ENCODE results near the gene GVQW3.
"Not testable (repeated sequence)": the region's sequence is repeated elsewhere in the genome, so short reads cannot be mapped to it uniquely, and the experiment has no call there.

The GVQW3 gene

DNA sequence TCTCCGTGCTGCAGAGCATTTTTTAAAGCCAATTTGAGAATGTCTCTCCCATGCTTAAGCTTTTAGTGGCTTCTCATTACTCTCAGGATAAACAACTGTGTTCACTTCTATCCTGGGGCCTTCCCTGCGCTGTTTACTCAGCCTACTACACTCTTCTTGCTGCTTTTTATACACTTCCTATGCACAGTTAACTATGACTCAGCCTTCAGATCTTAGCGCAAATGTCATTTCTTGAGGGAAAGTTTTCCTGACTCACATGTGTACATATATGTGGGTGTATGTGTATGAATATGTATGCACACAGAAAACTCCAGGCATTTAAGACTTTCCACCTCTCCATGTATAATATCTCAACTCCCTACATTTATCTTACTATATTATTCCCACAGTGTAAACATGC lies 10.0 kb upstream of the GVQW3 start:
- peak overlapping the region; percentile 0 to 74 for H3K27ac Mint-ChIP-seq
- ATAC-seq (peak; percentile 99), DNase-seq (peak in 1 of 2 donors; percentile 26)
- H3K4me3 Mint-ChIP-seq, result peak overlapping the region; percentile 11 to 48
- H3K27me3 Mint-ChIP-seq, result no peaks in the 10 kb centered on the region
- peaks cover 60% of the 10 kb centered on the region for H3K4me1 Mint-ChIP-seq
- no peaks in the 10 kb centered on the region for H3K9me3 Mint-ChIP-seq

- H3K4me1 Mint-ChIP-seq, result peaks cover 70% of the 10 kb centered on the region
- no peaks in the 10 kb centered on the region for H3K27me3 Mint-ChIP-seq
- H3K27ac Mint-ChIP-seq, result no peak overlapping the region
- H3K4me3 Mint-ChIP-seq, result peak overlapping the region; percentile 35 to 36
- DNase-seq (no peak), ATAC-seq (peak; percentile 14)
- H3K9me3 Mint-ChIP-seq, result no peaks in the 10 kb centered on the region
These were observed 4.2 kb upstream of the GVQW3 start for GRCh38 chr11:76376746-76377558.

DNA sequence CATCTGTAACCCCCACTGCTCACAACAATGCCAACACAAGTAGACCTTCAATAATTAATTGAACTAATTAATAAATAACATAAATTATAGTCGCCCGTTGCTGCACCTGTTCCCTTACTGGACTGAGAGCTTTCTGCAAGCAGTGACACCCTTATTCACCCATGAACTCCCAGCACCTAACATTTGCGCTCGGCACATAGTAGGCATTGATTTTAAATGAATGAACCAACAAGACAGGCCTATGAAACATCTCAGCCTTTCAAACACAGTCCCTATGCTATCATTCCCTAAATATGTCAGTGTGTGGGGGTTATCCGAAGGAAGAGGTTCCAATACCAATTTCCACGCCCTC lies 1.3 kb upstream of the GVQW3 start:
- no peak for ATAC-seq

GRCh38 chr11:76380159-76380976 lies 755 bp upstream of the GVQW3 start:
- peaks cover 80% of the 10 kb centered on the region for H3K4me1 Mint-ChIP-seq
- H3K4me3 Mint-ChIP-seq, result peak overlapping the region; percentile 86 to 95
- DNase-seq (peak; percentile 71 to 81), ATAC-seq (peak; percentile 71)
- H3K27ac Mint-ChIP-seq, result peak overlapping the region; percentile 96 to 97
- H3K9me3 Mint-ChIP-seq, result no peaks in the 10 kb centered on the region
- H3K27me3 Mint-ChIP-seq, result no peaks in the 10 kb centered on the region

More for the DNA sequence above, 1.3 kb upstream of the GVQW3 start:
- no peaks in the 10 kb centered on the region for H3K27me3 Mint-ChIP-seq
- no peaks in the 10 kb centered on the region for H3K9me3 Mint-ChIP-seq
- H3K27ac Mint-ChIP-seq, result peak overlapping the region; percentile 96 to 97
- H3K4me1 Mint-ChIP-seq, result peaks cover 81% of the 10 kb centered on the region
- DNase-seq, result no peak
- peak overlapping the region; percentile 86 to 92 for H3K4me3 Mint-ChIP-seq

- no peak overlapping the region for H3K27ac Mint-ChIP-seq
- H3K27me3 Mint-ChIP-seq, result no peaks in the 10 kb centered on the region
These were observed 1.1 kb downstream of the GVQW3 start for GRCh38 chr11:76382209-76382608.

GRCh38 chr11:76385903-76386302 lies 4.8 kb downstream of the GVQW3 start:
- Mint-ChIP-seq H3K27ac (no peak overlapping the region), H3K4me1 (peaks cover 39% of the 10 kb centered on the region), H3K4me3 (no peak overlapping the region), H3K27me3 (no peaks in the 10 kb centered on the region), H3K9me3 (no peaks in the 10 kb centered on the region)
- DNase-seq (no peak), ATAC-seq (no peak)

More at GRCh38 chr11:76382209-76382608, 1.1 kb downstream of the GVQW3 start:
- DNase-seq, result no peak
- ATAC-seq, result no peak
- H3K9me3 Mint-ChIP-seq, result no peaks in the 10 kb centered on the region
- peaks cover 66% of the 10 kb centered on the region for H3K4me1 Mint-ChIP-seq
- peak overlapping the region; percentile 92 to 95 for H3K4me3 Mint-ChIP-seq

- H3K9me3 Mint-ChIP-seq, result no peaks in the 10 kb centered on the region
- no peak overlapping the region for H3K27ac Mint-ChIP-seq
- H3K4me3 Mint-ChIP-seq, result no peak overlapping the region
- peaks cover 16% of the 10 kb centered on the region for H3K4me1 Mint-ChIP-seq
- DNase-seq, result no peak
- no peak for ATAC-seq
- H3K27me3 Mint-ChIP-seq, result no peaks in the 10 kb centered on the region
These were observed 7.3 kb downstream of the GVQW3 start for GRCh38 chr11:76388408-76388807.

- no peaks in the 10 kb centered on the region for H3K4me1 Mint-ChIP-seq
- DNase-seq (no peak), ATAC-seq (no peak)
- peak overlapping the region in 1 of 2 donors; percentile 60 for H3K27ac Mint-ChIP-seq
- H3K4me3 Mint-ChIP-seq, result no peak overlapping the region
- H3K27me3 Mint-ChIP-seq, result no peaks in the 10 kb centered on the region
- no peaks in the 10 kb centered on the region for H3K9me3 Mint-ChIP-seq
These were observed 9.9 kb downstream of the GVQW3 start for GRCh38 chr11:76391021-76391420.

GRCh38 chr11:76391811-76392475 lies 10.8 kb downstream of the GVQW3 start:
- DNase-seq (no peak), ATAC-seq (no peak)
- H3K27ac Mint-ChIP-seq, result no peak overlapping the region
- H3K27me3 Mint-ChIP-seq, result no peaks in the 10 kb centered on the region
- H3K4me1 Mint-ChIP-seq, result no peaks in the 10 kb centered on the region
- no peaks in the 10 kb centered on the region for H3K9me3 Mint-ChIP-seq
- no peak overlapping the region for H3K4me3 Mint-ChIP-seq

DNA sequence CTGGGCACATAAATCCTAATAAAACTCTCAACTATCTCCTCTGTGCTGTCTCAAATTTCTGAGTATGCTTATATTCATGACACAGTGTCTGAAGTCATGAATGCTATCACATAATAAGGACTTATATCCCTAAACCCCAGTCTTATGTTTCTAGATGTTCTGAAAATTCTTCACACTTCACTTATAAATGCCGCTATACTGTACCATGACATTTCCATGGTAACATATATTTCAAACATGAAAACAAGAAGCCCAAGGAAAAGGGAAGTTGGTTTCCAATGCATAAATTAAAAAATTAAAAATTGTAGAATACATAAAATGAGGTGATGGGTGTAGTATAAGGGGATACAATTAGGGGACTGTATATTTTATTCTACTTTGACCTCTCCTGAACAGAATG lies 11.7 kb downstream of the GVQW3 start:
- Mint-ChIP-seq H3K4me1 (no peaks in the 10 kb centered on the region), H3K27me3 (no peaks in the 10 kb centered on the region), H3K4me3 (no peak overlapping the region), H3K9me3 (no peaks in the 10 kb centered on the region), H3K27ac (no peak overlapping the region)
- no peak for ATAC-seq
- DNase-seq, result no peak

DNA sequence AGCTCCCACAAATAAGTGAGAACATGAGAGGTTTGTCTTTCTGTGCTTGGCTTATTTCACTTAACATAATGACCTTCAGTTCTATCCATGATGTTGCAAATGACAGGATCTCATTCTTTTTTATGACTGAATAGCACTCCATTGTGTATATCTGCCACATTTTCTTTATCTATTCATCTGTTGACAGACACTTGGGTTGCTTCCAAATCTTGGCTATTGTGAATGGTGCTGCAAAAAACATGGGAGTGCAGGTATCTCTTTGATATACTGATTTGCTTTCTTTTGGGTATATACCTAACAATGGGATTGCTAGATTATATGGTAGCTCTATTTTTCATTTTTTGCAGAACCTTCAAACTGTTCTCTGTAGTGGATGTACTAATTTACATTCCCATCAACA lies 13.3 kb downstream of the GVQW3 start:
- Mint-ChIP-seq H3K4me1 (no peaks in the 10 kb centered on the region), H3K27ac (no peak overlapping the region), H3K27me3 (no peaks in the 10 kb centered on the region), H3K4me3 (no peak overlapping the region), H3K9me3 (no peaks in the 10 kb centered on the region)
- ATAC-seq (no peak), DNase-seq (no peak)

DNA sequence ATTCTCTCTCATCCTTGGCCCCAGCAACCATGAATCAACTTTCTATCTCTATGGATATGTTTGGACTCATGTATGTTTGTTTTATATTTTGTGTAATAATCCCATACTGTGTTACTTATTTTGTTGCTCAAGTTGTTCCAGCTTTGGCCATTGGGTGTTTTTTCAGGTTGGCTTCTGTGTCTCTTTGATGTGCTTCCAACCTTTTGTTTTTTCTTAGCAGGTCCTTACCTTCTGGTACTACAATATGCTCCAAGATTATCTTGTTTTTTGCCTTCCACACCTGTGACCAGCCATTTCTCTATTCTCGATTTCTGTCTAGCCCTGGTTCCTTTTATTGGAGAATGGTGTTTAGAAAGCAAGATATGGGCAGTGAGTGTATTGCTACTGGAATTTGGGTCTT lies 14.2 kb downstream of the GVQW3 start:
- H3K4me3 Mint-ChIP-seq, result no peak overlapping the region
- no peaks in the 10 kb centered on the region for H3K27me3 Mint-ChIP-seq
- H3K9me3 Mint-ChIP-seq, result no peaks in the 10 kb centered on the region
- DNase-seq, result no peak
- no peak for ATAC-seq
- no peak overlapping the region for H3K27ac Mint-ChIP-seq
- H3K4me1 Mint-ChIP-seq, result no peaks in the 10 kb centered on the region

DNA sequence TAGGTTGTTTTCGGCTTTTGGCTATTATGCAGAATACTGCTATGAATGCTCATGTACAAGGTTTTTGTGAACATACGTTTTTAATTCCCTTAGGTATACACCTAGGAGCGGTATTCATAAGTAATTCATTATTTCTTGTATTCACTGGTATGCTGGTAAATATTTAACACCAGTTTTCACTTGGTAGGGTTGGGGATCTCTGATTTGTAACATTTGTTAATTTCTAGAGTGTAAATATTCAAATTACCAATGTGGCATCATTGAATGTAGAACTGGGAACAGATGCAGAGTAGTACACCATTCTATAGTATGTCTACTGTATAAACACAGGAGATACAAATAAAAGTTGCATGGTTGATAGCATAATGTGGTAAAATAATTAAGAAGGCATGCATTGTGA lies 16.3 kb downstream of the GVQW3 start:
- DNase-seq, result no peak
- Mint-ChIP-seq H3K27me3 (no peaks in the 10 kb centered on the region), H3K27ac (no peak overlapping the region), H3K4me1 (no peaks in the 10 kb centered on the region), H3K4me3 (no peak overlapping the region), H3K9me3 (no peaks in the 10 kb centered on the region)
- no peak for ATAC-seq

- H3K4me1 Mint-ChIP-seq, result no peaks in the 10 kb centered on the region
- DNase-seq, result no peak
- peak overlapping the region in 1 of 2 donors; percentile 21 for H3K27ac Mint-ChIP-seq
- H3K27me3 Mint-ChIP-seq, result no peaks in the 10 kb centered on the region
- no peak for ATAC-seq
- no peak overlapping the region for H3K4me3 Mint-ChIP-seq
- no peaks in the 10 kb centered on the region for H3K9me3 Mint-ChIP-seq
These were observed 19.8 kb downstream of the GVQW3 start for GRCh38 chr11:76400967-76401366.

GRCh38 chr11:76401484-76401883 lies 20.4 kb downstream of the GVQW3 start:
- H3K4me3 Mint-ChIP-seq, H3K27ac Mint-ChIP-seq, DNase-seq, H3K27me3 Mint-ChIP-seq, H3K9me3 Mint-ChIP-seq, H3K4me1 Mint-ChIP-seq, ATAC-seq: not testable (repeated sequence)

DNA sequence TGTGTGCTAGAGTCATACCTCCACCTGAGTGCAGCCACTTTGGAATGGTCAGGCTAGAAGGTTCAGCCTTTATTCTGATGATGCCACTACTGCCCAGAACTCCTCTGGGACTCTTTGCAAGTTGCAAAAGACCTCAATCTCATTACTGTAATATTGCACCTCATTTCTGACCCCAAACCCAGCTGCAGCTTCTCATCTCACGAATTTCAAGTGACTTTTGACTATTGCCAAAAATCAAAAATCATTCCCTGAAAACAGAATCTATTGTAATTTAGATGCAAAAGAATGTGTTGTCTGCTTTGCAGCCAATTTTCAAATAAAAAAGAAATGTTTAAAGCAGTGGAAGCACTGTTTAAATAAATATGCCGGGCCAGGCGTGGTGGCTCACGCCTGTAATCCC lies 25.2 kb downstream of the GVQW3 start:
- no peaks in the 10 kb centered on the region for H3K4me1 Mint-ChIP-seq
- H3K27ac Mint-ChIP-seq, result no peak overlapping the region
- H3K9me3 Mint-ChIP-seq, result no peaks in the 10 kb centered on the region
- DNase-seq (no peak), ATAC-seq (no peak)
- H3K27me3 Mint-ChIP-seq, result no peaks in the 10 kb centered on the region
- H3K4me3 Mint-ChIP-seq, result no peak overlapping the region

All from stimulated activated naive CD8-positive, alpha-beta T cell treated with anti-CD3 and anti-CD28 coated beads, Interleukin-15, amount 100 ng/mL, for 72 hours (primary cell).